ENCODE results near the gene ENAM.

The ENAM gene

GRCh38 chr4:70624226-70624793 lies 4.2 kb upstream of the ENAM start:
- H3K4me1 ChIP-seq (ENCODE audit: insufficient read depth, poor library complexity, severe bottlenecking), result no peaks in the 10 kb centered on the region
- no peak for ATAC-seq (ENCODE audit: low read depth)

GRCh38 chr4:70627620-70628019 lies 924 bp upstream of the ENAM start:
- H3K4me3 ChIP-seq (ENCODE audit: severe bottlenecking), result no peak overlapping the region
- H3K9me3 ChIP-seq (ENCODE audit: severe bottlenecking), result no peaks in the 10 kb centered on the region
- no peak for ATAC-seq (ENCODE audit: low read depth)
- DNase-seq (ENCODE audit: low spot score), result no peak
- H3K27ac ChIP-seq (ENCODE audit: poor library complexity, severe bottlenecking), result no peak overlapping the region
- H3K36me3 ChIP-seq (ENCODE audit: low read depth), result no peaks in the 10 kb centered on the region
- no peaks in the 10 kb centered on the region for H3K27me3 ChIP-seq (ENCODE audit: insufficient read depth, poor library complexity, severe bottlenecking)
- H3K4me1 ChIP-seq (ENCODE audit: insufficient read depth, poor library complexity, severe bottlenecking), result peaks cover 8% of the 10 kb centered on the region
- no peak for TF ChIP-seq CTCF (IDR thresholded peaks at IDR 0.05; ENCODE audit: poor library complexity, severe bottlenecking)

More at GRCh38 chr4:70624226-70624793, 4.2 kb upstream of the ENAM start:
- H3K36me3 ChIP-seq (ENCODE audit: low read depth), result no peaks in the 10 kb centered on the region
- H3K9me3 ChIP-seq (ENCODE audit: severe bottlenecking), result no peaks in the 10 kb centered on the region
- no peak overlapping the region for H3K27ac ChIP-seq (ENCODE audit: poor library complexity, severe bottlenecking)
- no peak overlapping the region for H3K4me3 ChIP-seq (ENCODE audit: severe bottlenecking)
- TF ChIP-seq CTCF (IDR thresholded peaks at IDR 0.05; ENCODE audit: poor library complexity, severe bottlenecking), result no peak
- no peak for DNase-seq (ENCODE audit: low spot score)
- H3K27me3 ChIP-seq (ENCODE audit: insufficient read depth, poor library complexity, severe bottlenecking), result no peaks in the 10 kb centered on the region

- ATAC-seq (ENCODE audit: low read depth) (no peak), DNase-seq (ENCODE audit: low spot score) (no peak)
- no peak overlapping the region for H3K4me3 ChIP-seq (ENCODE audit: severe bottlenecking)
- H3K36me3 ChIP-seq (ENCODE audit: low read depth), result no peaks in the 10 kb centered on the region
- no peaks in the 10 kb centered on the region for H3K9me3 ChIP-seq (ENCODE audit: severe bottlenecking)
- peaks cover 8% of the 10 kb centered on the region for H3K4me1 ChIP-seq (ENCODE audit: insufficient read depth, poor library complexity, severe bottlenecking)
- no peak overlapping the region for H3K27ac ChIP-seq (ENCODE audit: poor library complexity, severe bottlenecking)
- TF ChIP-seq CTCF (IDR thresholded peaks at IDR 0.05; ENCODE audit: poor library complexity, severe bottlenecking), result no peak
- H3K27me3 ChIP-seq (ENCODE audit: insufficient read depth, poor library complexity, severe bottlenecking), result no peaks in the 10 kb centered on the region
Measured at GRCh38 chr4:70629469-70630090, 1.0 kb downstream of the ENAM start.

GRCh38 chr4:70630162-70630561 lies 1.6 kb downstream of the ENAM start:
- H3K27ac ChIP-seq (ENCODE audit: poor library complexity, severe bottlenecking), result no peak overlapping the region
- TF ChIP-seq CTCF (IDR thresholded peaks at IDR 0.05; ENCODE audit: poor library complexity, severe bottlenecking), result no peak
- no peaks in the 10 kb centered on the region for H3K9me3 ChIP-seq (ENCODE audit: severe bottlenecking)
- no peak for DNase-seq (ENCODE audit: low spot score)
- ATAC-seq (ENCODE audit: low read depth), result no peak
- H3K4me1 ChIP-seq (ENCODE audit: insufficient read depth, poor library complexity, severe bottlenecking), result peaks cover 8% of the 10 kb centered on the region
- H3K4me3 ChIP-seq (ENCODE audit: severe bottlenecking), result no peak overlapping the region
- no peaks in the 10 kb centered on the region for H3K36me3 ChIP-seq (ENCODE audit: low read depth)
- H3K27me3 ChIP-seq (ENCODE audit: insufficient read depth, poor library complexity, severe bottlenecking), result no peaks in the 10 kb centered on the region

GRCh38 chr4:70632028-70632427 lies 3.5 kb downstream of the ENAM start:
- Histone ChIP-seq H3K4me1 (ENCODE audit: insufficient read depth, poor library complexity, severe bottlenecking) (peaks cover 8% of the 10 kb centered on the region), H3K36me3 (ENCODE audit: low read depth) (no peaks in the 10 kb centered on the region), H3K27ac (ENCODE audit: poor library complexity, severe bottlenecking) (peak overlapping the region; percentile 41), H3K9me3 (ENCODE audit: severe bottlenecking) (no peaks in the 10 kb centered on the region), H3K4me3 (ENCODE audit: severe bottlenecking) (no peak overlapping the region), H3K27me3 (ENCODE audit: insufficient read depth, poor library complexity, severe bottlenecking) (no peaks in the 10 kb centered on the region)
- no peak for TF ChIP-seq CTCF (IDR thresholded peaks at IDR 0.05; ENCODE audit: poor library complexity, severe bottlenecking)
- DNase-seq (ENCODE audit: low spot score), result no peak
- peak; percentile 52; the same call in 2 of the 3 replicates for ATAC-seq (ENCODE audit: low read depth)

All from RWPE2 (cell line).